Fibroblast of the aortic adventitia (primary cell): ENCODE results near the gene PLOD1. TPM values are rescaled to one million over a fixed set of nuclear protein-coding genes. Genes with fewer than 3 reads are reported as not detected.
"Not testable (repeated sequence)": the region's sequence is repeated elsewhere in the genome, so short reads cannot be mapped to it uniquely, and the experiment has no call there.

Source experiments
- DNase-seq: peaks from one replicate; pipeline ENCODE4 v3.0.0-alpha.2; 2010; ENCODE audit warnings: low read depth
- H3K4me3 ChIP-seq: 2 replicates; pipeline ENCODE4 v1.5.1; 2011; ENCODE audit warnings: low read depth, mild to moderate bottlenecking, control low read depth, low read length, moderate library complexity
- total RNA-seq: library from RNA; depleted of rRNA; stranded (reverse); fragments of >200 nt; gene quantifications from 2 replicates; pipeline ENCODE4 v1.2.3, GENCODE V29; 2012; ENCODE audit warnings: low replicate concordance
- TF ChIP-seq, protein P1 (sequence below): IDR thresholded peaks from 2 replicates; pipeline ENCODE4 v1.5.1; 2011; ENCODE audit warnings: mild to moderate bottlenecking, low read length, control low read depth, inconsistent platforms; ENCODE audit not compliant: insufficient read depth

Gene PLOD1
- total RNA-seq, 1 donor = 116 TPM

GRCh38 chr1:11923827-11924113 lies 10.7 kb upstream of the PLOD1 start:
- DNase-seq = no peak
- TF ChIP-seq, protein P1, sequence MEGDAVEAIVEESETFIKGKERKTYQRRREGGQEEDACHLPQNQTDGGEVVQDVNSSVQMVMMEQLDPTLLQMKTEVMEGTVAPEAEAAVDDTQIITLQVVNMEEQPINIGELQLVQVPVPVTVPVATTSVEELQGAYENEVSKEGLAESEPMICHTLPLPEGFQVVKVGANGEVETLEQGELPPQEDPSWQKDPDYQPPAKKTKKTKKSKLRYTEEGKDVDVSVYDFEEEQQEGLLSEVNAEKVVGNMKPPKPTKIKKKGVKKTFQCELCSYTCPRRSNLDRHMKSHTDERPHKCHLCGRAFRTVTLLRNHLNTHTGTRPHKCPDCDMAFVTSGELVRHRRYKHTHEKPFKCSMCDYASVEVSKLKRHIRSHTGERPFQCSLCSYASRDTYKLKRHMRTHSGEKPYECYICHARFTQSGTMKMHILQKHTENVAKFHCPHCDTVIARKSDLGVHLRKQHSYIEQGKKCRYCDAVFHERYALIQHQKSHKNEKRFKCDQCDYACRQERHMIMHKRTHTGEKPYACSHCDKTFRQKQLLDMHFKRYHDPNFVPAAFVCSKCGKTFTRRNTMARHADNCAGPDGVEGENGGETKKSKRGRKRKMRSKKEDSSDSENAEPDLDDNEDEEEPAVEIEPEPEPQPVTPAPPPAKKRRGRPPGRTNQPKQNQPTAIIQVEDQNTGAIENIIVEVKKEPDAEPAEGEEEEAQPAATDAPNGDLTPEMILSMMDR = no peak
- peak overlapping the region; percentile 10 for H3K4me3 ChIP-seq

DNA sequence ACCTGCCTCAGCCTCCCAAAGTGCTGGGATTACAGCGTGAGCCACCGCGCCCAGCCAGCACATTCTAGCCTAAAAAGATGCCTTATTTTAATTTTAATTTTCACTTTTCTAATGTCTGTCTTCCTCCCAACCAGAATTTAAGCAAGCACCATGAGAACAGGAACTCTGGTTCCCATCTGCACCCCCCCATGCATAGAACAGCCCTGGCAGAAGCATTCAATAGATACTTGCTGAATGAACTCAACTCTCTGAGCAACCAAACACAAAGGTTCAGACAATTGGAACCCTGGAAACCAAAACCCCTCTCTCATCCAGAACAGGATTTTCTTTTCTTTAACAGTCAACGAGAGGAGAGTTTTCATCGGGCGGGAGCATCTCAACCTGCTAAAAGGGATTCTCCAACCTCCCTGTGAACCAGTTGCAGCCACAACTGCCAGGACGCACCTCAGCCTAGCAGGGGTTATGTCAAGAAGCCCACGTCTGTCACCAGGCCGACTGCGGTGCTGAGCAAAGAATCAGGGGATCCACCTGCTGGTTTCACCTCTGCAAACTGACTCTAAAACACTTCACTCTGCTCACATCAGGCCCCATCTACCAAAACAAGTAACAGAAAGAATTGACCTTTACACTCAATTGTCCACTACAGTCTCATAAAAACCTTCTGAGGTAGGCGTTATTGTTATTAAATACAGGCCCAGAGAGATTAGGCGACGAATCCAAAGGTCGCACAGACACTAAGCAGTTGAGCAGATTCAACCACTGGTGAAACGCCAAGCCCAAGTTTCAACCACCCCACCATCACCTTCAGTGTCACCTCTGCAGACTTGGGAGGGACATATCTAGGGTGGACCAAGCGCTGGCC lies 10.0 kb upstream of the PLOD1 start:
- no peak for DNase-seq
- peak overlapping the region; percentile 67 for H3K4me3 ChIP-seq
- TF ChIP-seq, protein P1 = no peak

DNA sequence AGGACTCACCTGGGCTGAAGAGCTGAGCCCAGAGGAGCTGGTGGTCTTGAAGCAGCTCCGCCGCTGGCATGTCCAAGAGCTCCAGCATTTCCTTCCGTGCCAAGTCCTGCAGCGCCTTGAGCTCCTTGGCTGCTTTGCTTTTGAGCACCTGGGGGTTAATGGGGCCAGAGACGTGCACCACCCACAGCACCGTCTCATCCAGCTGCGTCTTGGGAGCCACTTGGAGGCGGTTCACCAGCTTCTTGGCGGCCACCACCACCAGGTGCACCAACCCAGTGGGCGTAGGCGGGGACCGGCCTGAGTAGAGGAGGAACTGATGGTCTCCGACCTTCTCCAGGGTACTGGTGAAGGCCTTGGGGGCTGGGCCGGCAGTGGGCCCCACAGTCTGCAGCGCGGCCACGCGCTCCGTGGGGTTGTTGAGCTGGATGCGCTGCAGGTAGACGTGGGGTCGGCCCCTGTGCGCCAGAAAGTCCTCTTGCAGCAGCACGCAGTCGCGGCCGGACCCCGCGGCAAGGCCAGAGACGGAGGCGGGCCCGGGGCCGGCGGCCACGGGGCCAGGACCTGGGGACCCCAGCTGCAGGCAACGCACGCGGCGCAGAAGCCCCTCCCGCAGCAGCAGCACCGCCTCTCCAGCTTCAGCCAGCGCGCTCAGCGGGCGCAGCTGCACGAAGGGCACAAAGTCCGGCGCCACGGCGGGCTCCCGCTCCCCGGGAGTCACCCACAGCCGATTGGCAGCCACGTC lies 9.2 kb upstream of the PLOD1 start:
- DNase-seq = not testable (repeated sequence)
- H3K4me3 ChIP-seq = peak overlapping the region; percentile 67

DNA sequence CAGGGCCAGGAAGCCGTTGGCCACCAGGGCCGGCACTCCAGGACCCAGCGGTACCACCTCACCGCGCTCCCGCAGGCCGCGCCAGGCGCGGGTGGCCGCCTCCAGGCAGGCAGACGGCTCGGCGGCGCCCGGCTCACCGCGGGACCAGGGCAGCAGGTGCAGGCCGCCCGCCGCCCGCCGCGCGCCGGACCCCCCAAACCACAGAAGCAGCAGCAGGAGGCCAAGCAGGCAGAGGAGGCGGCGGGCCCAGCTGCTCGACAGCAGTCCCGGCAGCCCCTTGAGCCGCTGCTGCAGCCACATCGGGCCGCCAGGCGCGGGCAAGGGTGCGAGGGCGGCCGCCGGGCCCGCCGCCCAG lies 8.6 kb upstream of the PLOD1 start:
- no peak for DNase-seq
- TF ChIP-seq, protein P1 = no peak
- peak overlapping the region; percentile 65 for H3K4me3 ChIP-seq

DNA sequence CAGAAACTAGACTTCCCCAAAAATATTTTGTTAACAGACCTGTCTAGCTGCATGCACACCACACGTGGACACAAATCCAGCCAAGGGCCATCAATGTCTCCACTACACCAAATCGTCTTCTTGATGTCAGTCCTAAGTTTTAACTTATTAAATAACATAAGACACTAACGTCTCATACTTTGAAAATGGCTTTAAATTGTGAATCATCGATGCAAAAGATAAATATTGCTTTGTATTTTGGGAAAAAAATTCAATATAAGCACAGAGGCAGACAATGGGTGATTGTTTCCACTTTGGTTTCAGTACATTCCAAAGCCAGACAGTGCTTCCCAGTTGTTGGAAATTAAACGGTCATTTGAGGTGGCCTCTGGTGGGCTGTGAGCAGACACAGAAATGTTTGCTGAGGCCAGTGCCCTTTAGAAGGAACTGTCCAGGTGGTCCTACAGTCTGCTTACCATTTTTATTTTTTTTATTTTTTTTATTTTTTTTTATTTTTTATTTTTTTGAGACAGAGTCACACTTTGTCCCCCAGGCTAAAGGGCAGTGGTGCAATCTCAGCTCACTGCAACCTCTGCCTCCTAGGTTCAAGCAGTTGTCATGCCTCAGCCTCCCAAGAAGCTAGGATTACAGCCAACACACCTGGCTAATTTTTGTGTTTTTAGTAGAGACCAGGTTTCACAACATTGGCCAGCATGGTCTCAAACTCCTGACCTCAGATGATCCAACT lies 6.5 kb upstream of the PLOD1 start:
- peak; percentile 18 for DNase-seq
- H3K4me3 ChIP-seq = no peak overlapping the region
- TF ChIP-seq, protein P1 = no peak

DNA sequence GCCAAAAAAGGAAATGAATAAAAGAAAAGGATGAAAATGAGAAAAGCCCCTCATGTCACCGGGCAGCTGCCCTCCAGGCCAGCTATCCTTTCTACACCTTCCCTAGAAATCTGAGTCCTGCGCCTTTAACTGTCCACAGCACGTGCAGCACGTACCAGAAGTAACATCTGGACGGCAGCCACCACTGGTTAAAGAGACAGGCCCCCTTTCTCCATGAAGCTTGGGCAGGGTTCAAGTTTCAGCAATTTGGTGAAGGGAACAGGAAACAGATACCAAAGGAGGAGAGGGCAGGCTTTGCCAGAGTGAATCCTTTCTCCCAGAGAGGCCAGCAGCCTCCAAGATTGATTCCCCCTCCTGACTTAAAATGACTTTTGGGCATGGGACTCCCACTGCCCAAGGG lies 4.7 kb upstream of the PLOD1 start:
- TF ChIP-seq, protein P1 = no peak
- DNase-seq = peak; percentile 65
- no peak overlapping the region for H3K4me3 ChIP-seq
